HUDEP-2 (cell line): ENCODE measurements around the gene CFAP206.

Source experiments
- DNase-seq, 76 experiments: peaks; one replicate each; lab custom pipeline; 2025; ENCODE audit not compliant: unreplicated experiment in 76 of 76; lab: John Stamatoyannopoulos, UW

Gene CFAP206

GRCh38 chr6:87407901-87408720 is at the start of gene CFAP206:
Gene CFAP206, plus strand, starts transcription at chr6:87407972. Its CDS starts 1,868 bp downstream, at chr6:87409840.
- peak in 75 of 76 experiments; percentile 15 to 99 (median 79) for DNase-seq

GRCh38 chr6:87364602-87365252 is 43.0 kb upstream of the CFAP206 start:
- DNase-seq, result peak in 72 of 76 experiments; percentile 14 to 91 (median 70)

GRCh38 chr6:87366072-87366827 is 41.5 kb upstream of the CFAP206 start:
- peak in 4 of 76 experiments; percentile 8 to 31 (median 15) for DNase-seq

GRCh38 chr6:87366899-87367298 is 40.9 kb upstream of the CFAP206 start:
- no peak for DNase-seq

DNA sequence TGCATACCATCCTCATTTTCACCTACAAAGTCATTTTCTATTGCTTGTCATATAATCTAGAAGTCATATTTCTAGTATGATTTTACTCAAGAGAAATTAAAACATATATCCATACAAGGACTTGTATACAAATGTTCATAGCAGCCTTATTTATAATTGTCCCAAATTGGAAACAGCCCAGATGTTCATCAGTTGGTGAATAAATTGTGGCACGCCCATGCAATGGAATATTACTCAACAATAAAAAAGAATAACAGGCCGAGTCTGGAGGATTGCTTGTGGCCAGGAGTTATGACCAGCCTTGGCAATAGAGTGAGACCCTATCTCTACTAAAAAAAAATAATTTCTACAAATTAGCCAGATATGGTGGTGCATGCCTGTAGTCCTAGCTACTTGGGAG is 34.4 kb upstream of the CFAP206 start:
- DNase-seq, result no peak

GRCh38 chr6:87375315-87375714 is 32.5 kb upstream of the CFAP206 start:
- no peak for DNase-seq

GRCh38 chr6:87376643-87377042 is 31.1 kb upstream of the CFAP206 start:
- no peak for DNase-seq

DNA sequence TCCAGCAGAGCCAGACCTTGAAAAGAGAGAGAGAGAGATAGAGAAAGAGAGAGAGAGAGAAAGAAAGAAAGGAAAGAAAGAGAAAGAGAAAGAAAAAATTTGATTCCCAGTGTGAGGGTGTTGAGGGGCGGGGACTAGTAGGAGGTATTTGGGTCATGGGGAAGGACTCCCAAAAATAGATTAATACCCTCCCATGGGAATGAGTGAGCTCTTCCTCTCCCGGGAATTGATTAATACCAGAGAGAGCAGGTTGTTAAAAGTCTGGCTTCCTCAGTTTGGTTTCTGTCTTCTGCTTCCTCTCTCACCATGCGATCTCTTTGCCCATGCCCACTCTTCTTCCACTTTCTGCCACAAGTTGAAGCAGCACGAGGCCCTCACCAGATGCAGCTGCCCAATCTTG is 28.8 kb upstream of the CFAP206 start:
- DNase-seq, result no peak

DNA sequence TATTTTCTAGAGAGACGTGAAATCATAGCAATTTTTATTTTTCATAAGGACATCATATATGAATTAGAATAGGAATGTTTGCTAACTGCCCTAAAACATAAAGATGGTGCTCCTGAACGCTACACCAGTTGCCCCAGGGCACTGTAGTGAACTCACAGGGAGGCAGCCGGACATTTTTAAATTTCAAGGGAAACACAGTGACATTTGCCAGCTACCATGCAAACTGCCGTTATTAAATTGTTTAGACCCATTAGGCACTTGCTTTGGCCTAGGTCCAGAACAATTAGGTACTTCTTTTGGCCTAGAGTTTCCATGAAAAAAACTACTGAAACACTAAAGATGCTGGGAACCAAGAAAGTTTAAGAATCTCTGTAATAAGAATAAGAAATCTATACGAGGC is 24.9 kb upstream of the CFAP206 start:
- DNase-seq, result no peak

- DNase-seq, result no peak
Observed at GRCh38 chr6:87384038-87384437, 23.7 kb upstream of the CFAP206 start.

DNA sequence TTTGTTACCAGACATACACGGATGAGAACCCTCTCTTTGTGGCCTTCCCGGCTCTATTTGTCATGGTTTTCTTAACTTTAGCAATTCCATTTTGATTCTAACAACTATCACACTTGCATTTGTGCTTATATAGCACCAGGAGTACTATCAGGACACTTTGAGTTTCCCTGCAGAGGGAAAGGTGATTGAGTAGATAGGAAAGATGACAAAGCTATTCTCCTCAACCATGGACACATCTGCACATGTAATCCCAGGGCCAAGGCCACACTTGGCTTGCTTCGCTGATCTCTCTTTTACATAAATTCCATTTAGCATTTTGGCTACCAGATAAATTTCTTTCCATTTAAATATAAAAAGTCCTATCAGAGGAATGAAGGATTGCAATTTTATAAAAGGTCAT is 23.3 kb upstream of the CFAP206 start:
- DNase-seq, result no peak

DNA sequence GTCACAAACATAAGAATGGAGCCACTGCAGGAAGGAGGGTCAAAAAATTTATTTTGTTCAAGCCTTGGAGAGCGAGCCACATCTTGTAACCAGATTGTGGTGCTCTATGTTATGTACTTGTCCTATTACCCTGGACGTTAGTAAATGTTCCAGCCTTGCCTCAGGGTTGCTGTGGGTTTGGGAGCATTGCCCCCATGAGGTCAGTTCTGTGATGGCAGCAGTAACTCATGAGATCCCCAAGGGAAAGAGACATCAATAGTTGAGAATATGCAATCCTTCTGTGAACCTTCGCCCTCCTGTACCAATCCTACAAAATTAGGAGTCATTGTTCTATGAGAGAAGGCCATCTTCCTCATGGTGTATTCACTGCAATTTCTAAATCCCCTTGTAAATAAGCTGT is 16.4 kb upstream of the CFAP206 start:
- DNase-seq, result peak in 60 of 76 experiments; percentile 2 to 78 (median 40)

- DNase-seq, result peak in 49 of 76 experiments; percentile 5 to 80 (median 38)
Observed at GRCh38 chr6:87393026-87393622, 14.6 kb upstream of the CFAP206 start.

- no peak for DNase-seq
Observed at GRCh38 chr6:87395431-87395830, 12.3 kb upstream of the CFAP206 start.

- peak in 1 of 76 experiments; percentile 4 for DNase-seq
Observed at GRCh38 chr6:87396595-87397392, 11.0 kb upstream of the CFAP206 start.

GRCh38 chr6:87397656-87398055 is 10.1 kb upstream of the CFAP206 start:
- DNase-seq, result no peak

DNA sequence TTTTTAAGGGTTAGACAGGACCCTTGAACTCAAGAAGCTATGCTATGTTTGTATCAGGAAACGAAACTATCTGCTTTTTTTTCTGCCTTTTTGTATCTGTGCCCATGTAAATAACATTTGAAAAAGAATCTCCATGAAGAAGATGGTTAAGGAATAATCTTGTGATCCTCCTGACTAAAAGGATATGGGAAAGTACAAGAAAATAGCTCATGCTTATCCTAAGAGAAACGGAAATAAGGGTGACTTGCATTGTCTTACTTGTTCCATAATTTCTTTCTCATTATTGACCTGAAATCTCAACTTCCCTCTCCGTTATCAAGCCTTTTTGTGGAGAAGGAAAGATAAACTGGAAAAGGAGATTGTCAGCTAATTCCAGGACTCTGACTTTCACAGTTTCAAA is 5.9 kb upstream of the CFAP206 start:
- no peak for DNase-seq

- DNase-seq, result peak in 10 of 76 experiments; percentile 38 to 71 (median 51)
Observed at GRCh38 chr6:87407561-87407900, 241 bp upstream of the CFAP206 start.

DNA sequence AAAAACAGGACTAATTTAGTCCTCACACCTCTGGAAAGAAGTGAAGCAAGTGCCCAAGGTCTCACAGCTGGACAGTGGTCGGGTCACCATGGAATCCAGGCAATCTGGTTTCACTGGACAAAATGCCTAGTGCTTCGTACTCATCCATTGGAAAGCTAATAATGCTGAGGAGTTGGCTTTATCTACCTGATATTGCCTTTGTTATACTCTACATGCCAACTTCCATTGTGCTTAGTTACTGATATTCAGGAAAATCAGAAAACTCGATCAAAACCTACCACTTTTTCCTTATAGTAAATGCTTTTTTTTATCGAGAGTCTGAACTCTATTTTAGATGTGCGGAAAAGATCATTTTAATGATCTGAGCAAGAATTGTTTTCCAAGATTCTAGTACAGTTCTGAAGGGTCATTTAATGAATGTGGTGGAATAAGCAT is 966 bp downstream of the CFAP206 start:
- peak in 1 of 76 experiments; percentile 38 for DNase-seq

DNA sequence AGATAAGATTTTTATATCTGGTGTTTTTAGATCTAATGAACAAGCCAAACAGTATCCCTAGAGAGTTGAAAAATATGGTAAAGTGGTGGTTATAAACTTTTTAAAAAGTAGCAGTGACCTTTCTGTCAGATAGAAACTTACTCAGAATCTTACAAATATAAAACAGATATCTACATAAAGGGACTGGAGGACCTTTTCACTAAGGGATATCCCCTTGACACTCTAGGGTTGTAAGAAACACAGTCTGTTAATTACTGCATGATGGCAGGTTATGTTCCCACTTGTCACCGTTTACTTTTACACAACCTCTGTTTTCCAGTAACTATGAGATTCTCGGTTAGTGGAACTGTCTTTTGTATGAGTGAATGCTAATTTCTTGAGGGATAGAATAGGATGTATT is 11.5 kb downstream of the CFAP206 start:
- no peak for DNase-seq
